Left lung (tissue), 10 donors: ENCODE results near the gene CSH2. TPM values are rescaled to one million over a fixed set of nuclear protein-coding genes. Genes with fewer than 3 reads are reported as not detected.

Source experiments
- ATAC-seq: fragments of 200-7000 bp; cut with Tn5 transposase; one replicate; pipeline ENCODE4 v1.9.1; 2020; ENCODE audit warnings: moderate library complexity
- DNase-seq, 4 donors: peaks; one replicate each; pipeline ENCODE4 v3.0.0-alpha.2; 2013 to 2020
- H3K27ac ChIP-seq, 2 donors: fragments of 200-600 bp; sonication (generic) in 1 of 2; one replicate each; pipeline versions ENCODE4 v1.5.0 to v1.8.0; 2020 to 2021
- H3K27me3 ChIP-seq, 2 donors: fragments of 200-600 bp; sonication (generic) in 1 of 2; one replicate each; pipeline versions ENCODE4 v1.5.0 to v1.8.0; 2020 to 2021
- H3K36me3 ChIP-seq, 2 donors: fragments of 200-600 bp; sonication (generic) in 1 of 2; one replicate each; pipeline versions ENCODE4 v1.5.0 to v1.8.0; 2020 to 2021
- H3K4me1 ChIP-seq, 2 donors: fragments of 200-600 bp; one replicate each; pipeline ENCODE4 v1.8.0; 2021
- H3K4me3 ChIP-seq, 2 donors: fragments of 200-600 bp; sonication (generic) in 1 of 2; one replicate each; pipeline versions ENCODE4 v1.5.0 to v1.8.0; 2020 to 2021; ENCODE audit warnings: mild to moderate bottlenecking in 1 of 2
- H3K9me3 ChIP-seq, 2 donors: fragments of 200-600 bp; sonication (generic) in 1 of 2; one replicate each; pipeline versions ENCODE4 v1.5.0 to v1.8.0; 2020 to 2021
- CTCF ChIP-seq, 2 donors: fragments of 200-600 bp; sonication (generic) in 1 of 2; IDR thresholded peaks; one replicate each; pipeline versions ENCODE4 v1.5.0 to v1.8.0; 2021; ENCODE audit warnings: antibody characterized with exemption in 2 of 2
- intact Hi-C, 2 donors: fragments of 100-400 bp; cut with DNase I; formaldehyde crosslinking; loops; one replicate each; pipeline versions ENCODE4 v1.11.2 to v1.14.2; 2022
- polyA plus RNA-seq, 6 donors: library from polyadenylated mRNA; unstranded; fragments of 120-200 nt; gene quantifications; one replicate each; pipeline ENCODE4 v1.2.1, GENCODE V29; 2013; ENCODE audit not compliant: insufficient read length in 6 of 6
- total RNA-seq, 2 donors: library from RNA; stranded (reverse); fragmentation: NEBNext Ultra II Directional; extraction: Animal tissue kit (Norgen Biotek cat#: 25700); gene quantifications; one replicate each; pipeline ENCODE4 v1.2.1, GENCODE V29; 2021
- donor health status: DM: no; HTN: yes; CAD: no.
- donor health status: DM: no; HTN: no; CAD: no.

CSH2 gene
- total and polyA plus RNA-seq, 8 donors = 0.20 to 6.7 (median 0.23) TPM; not detected in 5

GRCh38 chr17:63828936-63829335, 44.5 kb downstream of the CSH2 start:
- Histone ChIP-seq H3K9me3 (no peaks in the 10 kb centered on the region), H3K36me3 (peaks cover 0 to 73% of the 10 kb centered on the region in 2 donors), H3K27me3 (no peaks in the 10 kb centered on the region), H3K27ac (no peak overlapping the region), H3K4me3 (peak overlapping the region in 1 of 2 donors; percentile 92), H3K4me1 (peaks cover 20 to 46% of the 10 kb centered on the region in 2 donors)
- no peak for DNase-seq
- ATAC-seq = no peak
- intact Hi-C loops = no loop called here
- no peak for TF ChIP-seq CTCF (IDR thresholded peaks at IDR 0.05)

GRCh38 chr17:63827801-63828221, 45.7 kb downstream of the CSH2 start:
- Histone ChIP-seq H3K4me1 (peaks cover 20 to 46% of the 10 kb centered on the region in 2 donors), H3K4me3 (peak overlapping the region; percentile 89 to 92), H3K27me3 (no peaks in the 10 kb centered on the region), H3K36me3 (peaks cover 0 to 73% of the 10 kb centered on the region in 2 donors), H3K9me3 (no peaks in the 10 kb centered on the region), H3K27ac (peak overlapping the region; percentile 93 to 95)
- no peak for TF ChIP-seq CTCF (IDR thresholded peaks at IDR 0.05)
- intact Hi-C loops = no loop called here
- ATAC-seq (no peak), DNase-seq (no peak)

GRCh38 chr17:63827002-63827800, 46.3 kb downstream of the CSH2 start, which contains the start of the genes FTSJ3 and PSMC5:
Gene FTSJ3, minus strand, starts transcription at chr17:63827663. Its CDS starts 761 bp downstream, at chr17:63826902.
Gene PSMC5, plus strand, starts transcription at chr17:63827431. Its CDS starts 60 bp downstream, at chr17:63827491.
- ATAC-seq (peak; percentile 96), DNase-seq (peak; percentile 97 to 98 (median 97))
- Histone ChIP-seq H3K27me3 (no peaks in the 10 kb centered on the region), H3K4me1 (peaks cover 20 to 46% of the 10 kb centered on the region in 2 donors), H3K27ac (peak within 1 kb of the TSS; percentile 93 to 95), H3K4me3 (peak within 1 kb of the TSS; percentile 89 to 92), H3K9me3 (no peaks in the 10 kb centered on the region), H3K36me3 (peaks cover 0 to 73% of the 10 kb centered on the region in 2 donors)
- peak in 1 of 2 donors; percentile 43 for TF ChIP-seq CTCF (IDR thresholded peaks at IDR 0.05)
- intact Hi-C loops = no loop called here

- intact Hi-C loops = no loop called here
Measured at GRCh38 chr17:63826468-63827001, 46.9 kb downstream of the CSH2 start.

More at GRCh38 chr17:63826468-63827001, 46.9 kb downstream of the CSH2 start:
- no peak for TF ChIP-seq CTCF (IDR thresholded peaks at IDR 0.05)
- H3K27me3 ChIP-seq = no peaks in the 10 kb centered on the region
- peak overlapping the region; percentile 89 to 92 for H3K4me3 ChIP-seq
- ATAC-seq = peak; percentile 1
- H3K4me1 ChIP-seq = peaks cover 20 to 43% of the 10 kb centered on the region in 2 donors
- DNase-seq = no peak
- no peaks in the 10 kb centered on the region for H3K9me3 ChIP-seq
- peak overlapping the region; percentile 93 to 95 for H3K27ac ChIP-seq
- peaks cover 0 to 73% of the 10 kb centered on the region in 2 donors for H3K36me3 ChIP-seq
